Activated T-helper 17 cell treated with anti-CD3 and anti-CD28 coated beads, Interleukin-2, amount 50 U/mL, for 72 hours (primary cell): ENCODE results near the gene KIAA0319L. TPM values are rescaled to one million over a fixed set of nuclear protein-coding genes. Genes with fewer than 3 reads are reported as not detected.
"Not testable (repeated sequence)": the region's sequence is repeated elsewhere in the genome, so short reads cannot be mapped to it uniquely, and the experiment has no call there.

Source experiments
- ATAC-seq: fragments of 150-1000 bp; cut with Tn5 transposase; replicated peaks from 2 replicates; pipeline ENCODE4 v1.10.0; 2021; ENCODE audit warnings: mild to moderate bottlenecking, moderate library complexity
- H3K27ac Mint-ChIP-seq: one replicate; pipeline ENCODE4 v1.8.0; 2022; ENCODE audit warnings: mixed read lengths
- H3K27me3 Mint-ChIP-seq: one replicate; pipeline ENCODE4 v1.8.0; 2022; ENCODE audit warnings: mixed read lengths
- H3K36me3 Mint-ChIP-seq: one replicate; pipeline ENCODE4 v1.8.0; 2022; ENCODE audit warnings: low read depth, mild to moderate bottlenecking, mixed read lengths
- H3K4me1 Mint-ChIP-seq: one replicate; pipeline ENCODE4 v1.8.0; 2022; ENCODE audit warnings: mixed read lengths
- H3K4me3 Mint-ChIP-seq: one replicate; pipeline ENCODE4 v1.8.0; 2022; ENCODE audit warnings: mild to moderate bottlenecking, mixed read lengths
- H3K9me3 Mint-ChIP-seq: one replicate; pipeline ENCODE4 v1.8.0; 2022; ENCODE audit warnings: mixed read lengths
- total RNA-seq, 2 donors: library from RNA; stranded (reverse); gene quantifications; one replicate each; pipeline ENCODE4 v1.2.3, GENCODE V29; 2022

The KIAA0319L gene
- total RNA-seq, 2 donors from 2014 or later = 45.8 to 98.2 TPM

- Mint-ChIP-seq H3K4me3 (no peak overlapping the region), H3K36me3 (no peaks in the 10 kb centered on the region), H3K27me3 (no peaks in the 10 kb centered on the region), H3K27ac (no peak overlapping the region), H3K4me1 (peaks cover 8% of the 10 kb centered on the region), H3K9me3 (no peaks in the 10 kb centered on the region)
- ATAC-seq = no peak
Measured at GRCh38 chr1:35589516-35590427, 32.6 kb upstream of the KIAA0319L start.

GRCh38 chr1:35588197-35588910 is 31.2 kb upstream of the KIAA0319L start:
- ATAC-seq = no peak

GRCh38 chr1:35587736-35588135 is 30.5 kb upstream of the KIAA0319L start:
- Mint-ChIP-seq H3K4me1 (peaks cover 4% of the 10 kb centered on the region), H3K4me3 (no peak overlapping the region), H3K9me3 (no peaks in the 10 kb centered on the region), H3K36me3 (no peaks in the 10 kb centered on the region), H3K27me3 (no peaks in the 10 kb centered on the region), H3K27ac (no peak overlapping the region)
- no peak for ATAC-seq

More at GRCh38 chr1:35588197-35588910, 31.2 kb upstream of the KIAA0319L start:
- Mint-ChIP-seq H3K27me3 (no peaks in the 10 kb centered on the region), H3K9me3 (no peaks in the 10 kb centered on the region), H3K36me3 (no peaks in the 10 kb centered on the region), H3K27ac (no peak overlapping the region), H3K4me1 (peaks cover 4% of the 10 kb centered on the region), H3K4me3 (no peak overlapping the region)

GRCh38 chr1:35586808-35587207 is 29.6 kb upstream of the KIAA0319L start:
- Mint-ChIP-seq H3K27ac (no peak overlapping the region), H3K4me1 (peaks cover 4% of the 10 kb centered on the region), H3K9me3 (no peaks in the 10 kb centered on the region), H3K27me3 (no peaks in the 10 kb centered on the region), H3K36me3 (no peaks in the 10 kb centered on the region), H3K4me3 (no peak overlapping the region)
- ATAC-seq = no peak

GRCh38 chr1:35585805-35586204 is 28.6 kb upstream of the KIAA0319L start:
- H3K4me3 Mint-ChIP-seq, H3K27me3 Mint-ChIP-seq, H3K27ac Mint-ChIP-seq, ATAC-seq, H3K4me1 Mint-ChIP-seq, H3K36me3 Mint-ChIP-seq, H3K9me3 Mint-ChIP-seq: not testable (repeated sequence)

- Mint-ChIP-seq H3K36me3 (no peaks in the 10 kb centered on the region), H3K27me3 (no peaks in the 10 kb centered on the region), H3K4me1 (peaks cover 4% of the 10 kb centered on the region), H3K9me3 (no peaks in the 10 kb centered on the region), H3K27ac (no peak overlapping the region), H3K4me3 (no peak overlapping the region)
- ATAC-seq = no peak
Measured at GRCh38 chr1:35585281-35585680, 28.1 kb upstream of the KIAA0319L start.

- H3K36me3 Mint-ChIP-seq, H3K27me3 Mint-ChIP-seq, ATAC-seq, H3K4me3 Mint-ChIP-seq, H3K9me3 Mint-ChIP-seq, H3K27ac Mint-ChIP-seq, H3K4me1 Mint-ChIP-seq: not testable (repeated sequence)
Measured at GRCh38 chr1:35581621-35582020, 24.4 kb upstream of the KIAA0319L start.

- ATAC-seq = no peak
- H3K27me3 Mint-ChIP-seq = no peaks in the 10 kb centered on the region
- peaks cover 9% of the 10 kb centered on the region for H3K4me1 Mint-ChIP-seq
- no peak overlapping the region for H3K27ac Mint-ChIP-seq
- no peaks in the 10 kb centered on the region for H3K9me3 Mint-ChIP-seq
- H3K36me3 Mint-ChIP-seq = no peaks in the 10 kb centered on the region
- no peak overlapping the region for H3K4me3 Mint-ChIP-seq
Measured at GRCh38 chr1:35580949-35581388, 23.8 kb upstream of the KIAA0319L start.

GRCh38 chr1:35577071-35577998 is 20.1 kb upstream of the KIAA0319L start:
- H3K9me3 Mint-ChIP-seq = no peaks in the 10 kb centered on the region
- peak overlapping the region; percentile 95 for H3K4me3 Mint-ChIP-seq
- ATAC-seq = peak; percentile 88
- peaks cover 9% of the 10 kb centered on the region for H3K4me1 Mint-ChIP-seq
- peak overlapping the region; percentile 92 for H3K27ac Mint-ChIP-seq
- no peaks in the 10 kb centered on the region for H3K27me3 Mint-ChIP-seq
- H3K36me3 Mint-ChIP-seq = no peaks in the 10 kb centered on the region

- not testable (repeated sequence) for ATAC-seq, H3K9me3 Mint-ChIP-seq, H3K4me1 Mint-ChIP-seq, H3K36me3 Mint-ChIP-seq, H3K27me3 Mint-ChIP-seq
- H3K4me3 Mint-ChIP-seq = peak overlapping the region; percentile 95
- peak overlapping the region; percentile 44 for H3K27ac Mint-ChIP-seq
Measured at GRCh38 chr1:35576766-35577070, 19.5 kb upstream of the KIAA0319L start.

- H3K4me3 Mint-ChIP-seq = peak overlapping the region; percentile 95
- no peak for ATAC-seq
- peaks cover 9% of the 10 kb centered on the region for H3K4me1 Mint-ChIP-seq
- no peaks in the 10 kb centered on the region for H3K36me3 Mint-ChIP-seq
- no peaks in the 10 kb centered on the region for H3K27me3 Mint-ChIP-seq
- peak overlapping the region; percentile 44 for H3K27ac Mint-ChIP-seq
- H3K9me3 Mint-ChIP-seq = no peaks in the 10 kb centered on the region
Measured at GRCh38 chr1:35576061-35576765, 19.0 kb upstream of the KIAA0319L start.

GRCh38 chr1:35575416-35575958 is 18.3 kb upstream of the KIAA0319L start:
- Mint-ChIP-seq H3K27me3 (no peaks in the 10 kb centered on the region), H3K4me1 (peaks cover 9% of the 10 kb centered on the region), H3K4me3 (peak overlapping the region; percentile 95), H3K9me3 (no peaks in the 10 kb centered on the region), H3K36me3 (no peaks in the 10 kb centered on the region), H3K27ac (peak overlapping the region; percentile 44)
- no peak for ATAC-seq

- Mint-ChIP-seq H3K27me3 (no peaks in the 10 kb centered on the region), H3K36me3 (no peaks in the 10 kb centered on the region), H3K9me3 (no peaks in the 10 kb centered on the region), H3K4me1 (peaks cover 9% of the 10 kb centered on the region), H3K4me3 (peak overlapping the region; percentile 95), H3K27ac (no peak overlapping the region)
- ATAC-seq = no peak
Measured at GRCh38 chr1:35574655-35575415, 17.6 kb upstream of the KIAA0319L start.
